ENCODE results near the gene FBF1.

- TF ChIP-seq CTCF (optimal IDR thresholded peaks at IDR 0.05 in 1 of 3, IDR thresholded peaks at IDR 0.05 in 1 of 3, conservative IDR thresholded peaks at IDR 0.05 in 1 of 3; ENCODE audit: extremely low read depth in 1 of 3, insufficient read depth in 2 of 3, low read length in 3 of 3): no peak
- TF ChIP-seq EZH2 (IDR thresholded peaks at IDR 0.05; ENCODE audit: low read length): no peak
These were observed 48.2 kb downstream of the FBF1 start for GRCh38 chr17:75892556-75893224.

All from keratinocyte (primary cell).